Raji (cell line): ENCODE data around the gene KRCC1.

ENCODE experiments used
- POLR2A ChIP-seq: IDR thresholded peaks from 2 replicates; pipeline ENCODE4 v1.6.1; 2011; ENCODE audit warnings: low read depth, low read length, control low read depth; ENCODE audit not compliant: insufficient read depth

KRCC1 gene

DNA sequence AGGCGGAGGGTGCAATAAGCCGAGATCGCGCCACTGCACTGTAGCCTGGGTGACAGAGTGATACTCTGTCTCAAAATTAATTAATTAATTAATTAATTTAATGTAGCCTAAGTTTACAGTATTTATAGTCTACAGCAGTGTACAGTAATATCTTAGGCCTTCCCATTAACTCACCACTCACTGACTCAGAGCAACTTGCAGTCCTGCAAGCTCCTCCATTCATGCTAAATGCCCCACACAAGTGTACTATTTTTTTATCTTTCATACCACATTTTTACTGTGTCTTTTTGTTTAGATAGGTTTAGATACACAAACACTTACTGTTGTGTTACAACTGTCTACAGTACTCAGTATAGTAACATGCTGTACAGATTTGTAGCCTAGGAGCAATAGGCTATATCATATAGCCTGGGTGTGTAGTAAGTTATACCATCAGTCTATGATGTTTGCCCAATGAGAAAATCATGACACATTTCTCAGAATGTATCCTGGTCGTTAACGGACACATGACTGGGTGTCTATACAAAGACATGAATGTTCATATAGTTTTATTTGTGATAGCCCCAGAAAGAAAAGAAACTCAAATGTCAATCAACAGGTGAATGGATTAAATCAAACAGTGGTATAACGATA is 23.4 kb downstream of the KRCC1 start:
- TF ChIP-seq POLR2A = no peak

DNA sequence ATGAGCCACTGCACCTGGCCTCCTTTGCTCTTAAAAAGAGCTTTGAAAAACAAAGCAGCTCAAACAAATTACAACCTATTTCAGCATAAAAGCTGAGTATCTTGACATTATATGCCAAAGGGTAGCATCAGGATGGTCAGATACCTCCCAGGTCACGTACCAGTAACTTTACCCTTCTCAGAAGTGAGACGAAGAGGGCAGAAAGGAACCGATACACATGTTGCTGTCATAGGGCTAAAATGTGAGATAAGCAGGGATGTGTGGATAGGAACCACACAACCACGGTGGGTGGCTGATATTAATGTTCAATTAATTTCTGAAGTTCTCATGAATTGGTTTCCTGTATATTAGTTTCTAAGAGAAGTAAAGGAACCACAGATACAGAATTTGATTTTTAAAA is 26.7 kb downstream of the KRCC1 start:
- TF ChIP-seq POLR2A = no peak

DNA sequence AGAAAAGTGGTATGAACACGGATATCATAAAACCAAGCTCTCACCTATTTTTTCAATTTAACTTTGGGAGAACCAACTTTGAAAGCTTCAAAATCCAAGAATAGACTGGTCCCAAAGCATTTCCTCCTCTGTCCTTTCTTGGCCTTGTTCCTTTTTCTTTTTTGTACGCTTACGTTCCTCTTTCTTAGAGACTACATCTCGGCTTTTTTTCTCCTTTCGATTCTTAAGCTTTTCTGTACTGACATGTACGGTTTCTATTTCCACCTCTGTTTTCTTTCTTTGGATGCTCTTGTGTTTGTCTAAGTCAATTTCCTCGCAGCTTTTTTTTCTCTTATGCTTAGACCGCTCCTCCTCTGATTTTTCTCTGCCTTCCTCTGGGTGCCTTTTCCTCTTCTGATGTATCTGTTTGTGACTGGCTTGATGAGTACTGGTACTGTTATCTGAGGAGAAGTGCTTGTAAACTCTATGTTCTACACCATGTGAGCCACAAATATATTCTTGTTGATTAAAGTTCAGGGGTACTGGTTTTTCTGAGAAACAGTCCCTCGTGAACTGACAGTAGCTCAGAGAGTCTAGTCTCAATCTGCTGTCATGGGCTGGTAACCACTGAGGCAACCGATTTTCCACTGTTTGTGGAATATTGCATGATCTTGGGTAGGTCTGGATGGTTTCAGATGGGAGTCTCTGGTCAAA is 27.7 kb downstream of the KRCC1 start:
- no peak for TF ChIP-seq POLR2A

DNA sequence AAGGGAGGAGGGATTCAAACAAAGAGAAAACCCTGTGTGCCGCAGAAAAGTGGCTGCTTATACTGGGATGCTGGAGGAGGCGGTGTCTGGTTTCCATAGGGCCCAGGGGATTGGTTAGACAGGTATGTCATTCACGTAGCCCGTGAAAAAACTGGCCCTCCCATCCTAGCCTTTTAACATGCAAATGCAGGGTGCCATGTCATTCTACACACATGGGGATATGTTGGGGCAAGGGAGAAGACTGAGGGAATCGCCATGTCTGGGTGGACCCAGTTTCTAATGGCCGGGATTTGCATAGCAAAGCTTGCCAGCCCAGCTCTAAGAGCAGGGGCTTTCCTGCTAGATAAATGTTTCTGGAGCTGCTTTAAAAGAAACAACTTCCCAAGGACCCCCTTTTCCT is 31.1 kb downstream of the KRCC1 start:
- no peak for TF ChIP-seq POLR2A

DNA sequence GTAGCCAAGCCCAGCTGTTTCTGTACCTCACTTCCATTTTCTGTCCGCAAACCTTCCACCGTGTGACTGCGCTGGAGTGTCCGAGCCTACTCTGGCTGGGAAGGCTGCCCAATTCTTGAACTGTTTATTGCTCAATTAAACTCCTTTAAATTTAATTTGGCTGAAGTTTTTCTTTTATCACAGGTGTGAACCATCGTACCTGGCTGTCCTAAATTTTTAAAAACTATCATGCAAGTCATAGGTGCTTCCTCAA is 33.0 kb downstream of the KRCC1 start:
- TF ChIP-seq POLR2A = no peak

DNA sequence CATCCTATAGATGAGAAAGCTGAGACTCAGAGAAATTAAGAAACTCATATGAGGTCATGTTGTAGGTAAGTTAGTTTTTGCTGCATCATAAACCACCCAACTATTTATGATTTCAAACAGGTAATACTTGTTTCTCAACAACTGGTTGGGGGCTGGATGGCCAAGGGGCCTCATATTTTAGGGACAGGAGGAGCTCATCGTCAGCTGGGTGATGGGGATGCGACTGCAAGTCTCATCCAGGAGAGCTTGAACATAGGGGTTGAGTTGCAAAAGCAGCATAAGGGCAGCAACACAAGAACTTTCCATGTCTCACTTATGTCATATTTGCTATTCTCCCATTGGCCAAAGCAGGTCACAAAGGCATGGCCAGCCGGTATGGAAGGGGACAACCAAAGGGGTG is 35.6 kb downstream of the KRCC1 start:
- no peak for TF ChIP-seq POLR2A

DNA sequence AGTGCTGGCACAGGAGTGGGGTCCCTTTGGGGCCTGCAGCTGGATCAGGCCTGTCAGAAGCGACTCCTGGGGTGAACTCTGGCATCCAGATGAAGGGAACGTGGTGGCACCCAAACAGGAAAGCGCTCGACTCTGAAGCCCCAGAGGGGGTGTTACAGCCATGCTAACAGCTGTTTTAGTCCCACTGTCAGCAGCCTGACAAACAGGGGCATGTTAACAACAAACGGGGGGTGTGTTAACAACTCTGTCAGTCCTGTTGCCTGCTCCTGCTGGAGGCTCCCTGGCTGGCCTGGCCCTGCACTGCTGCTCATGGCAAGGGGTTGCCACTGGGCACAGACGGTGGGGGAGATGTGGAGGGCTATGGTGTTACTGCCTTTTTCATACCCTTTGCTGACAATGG is 36.7 kb downstream of the KRCC1 start:
- no peak for TF ChIP-seq POLR2A

DNA sequence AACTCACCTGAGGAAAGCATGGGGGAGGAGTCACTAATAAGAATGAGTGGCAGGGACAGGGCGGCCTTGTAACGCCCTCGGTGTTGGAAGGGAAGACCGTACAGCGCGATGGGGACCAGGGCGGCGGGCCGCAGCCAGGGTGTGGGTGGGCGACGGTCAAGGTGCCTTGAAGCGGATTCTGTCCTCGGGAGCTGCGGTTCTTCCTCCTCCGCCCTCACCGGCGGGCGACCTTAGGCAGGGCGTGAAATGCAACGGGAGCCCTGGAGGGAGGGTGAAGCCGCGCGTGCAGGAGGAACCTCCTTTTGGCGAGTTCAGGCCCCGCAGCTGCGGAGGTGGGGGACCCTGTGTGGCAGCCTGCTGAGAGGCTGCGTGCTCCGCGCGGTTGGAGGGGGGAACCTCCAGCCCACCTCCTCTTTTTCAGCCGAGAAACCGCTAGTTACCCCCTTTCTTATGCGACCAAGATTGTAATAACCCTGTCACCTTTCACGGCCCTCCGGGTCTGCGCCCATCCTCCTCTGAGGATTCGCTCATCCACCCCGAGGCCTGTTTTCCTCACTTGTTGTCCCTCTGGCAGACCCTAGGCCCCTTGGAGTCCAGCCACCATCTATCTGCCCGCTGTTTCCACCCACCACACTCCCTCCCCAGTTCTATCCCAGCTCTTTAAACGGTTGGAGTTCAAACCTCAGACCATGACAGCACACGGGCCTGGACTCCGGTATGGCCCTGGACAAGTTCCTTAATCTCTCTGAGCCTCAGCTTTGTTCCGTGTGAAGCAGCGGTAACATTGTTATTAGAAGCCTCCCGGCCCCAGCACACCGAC is 38.4 kb downstream of the KRCC1 start:
- TF ChIP-seq POLR2A = no peak

DNA sequence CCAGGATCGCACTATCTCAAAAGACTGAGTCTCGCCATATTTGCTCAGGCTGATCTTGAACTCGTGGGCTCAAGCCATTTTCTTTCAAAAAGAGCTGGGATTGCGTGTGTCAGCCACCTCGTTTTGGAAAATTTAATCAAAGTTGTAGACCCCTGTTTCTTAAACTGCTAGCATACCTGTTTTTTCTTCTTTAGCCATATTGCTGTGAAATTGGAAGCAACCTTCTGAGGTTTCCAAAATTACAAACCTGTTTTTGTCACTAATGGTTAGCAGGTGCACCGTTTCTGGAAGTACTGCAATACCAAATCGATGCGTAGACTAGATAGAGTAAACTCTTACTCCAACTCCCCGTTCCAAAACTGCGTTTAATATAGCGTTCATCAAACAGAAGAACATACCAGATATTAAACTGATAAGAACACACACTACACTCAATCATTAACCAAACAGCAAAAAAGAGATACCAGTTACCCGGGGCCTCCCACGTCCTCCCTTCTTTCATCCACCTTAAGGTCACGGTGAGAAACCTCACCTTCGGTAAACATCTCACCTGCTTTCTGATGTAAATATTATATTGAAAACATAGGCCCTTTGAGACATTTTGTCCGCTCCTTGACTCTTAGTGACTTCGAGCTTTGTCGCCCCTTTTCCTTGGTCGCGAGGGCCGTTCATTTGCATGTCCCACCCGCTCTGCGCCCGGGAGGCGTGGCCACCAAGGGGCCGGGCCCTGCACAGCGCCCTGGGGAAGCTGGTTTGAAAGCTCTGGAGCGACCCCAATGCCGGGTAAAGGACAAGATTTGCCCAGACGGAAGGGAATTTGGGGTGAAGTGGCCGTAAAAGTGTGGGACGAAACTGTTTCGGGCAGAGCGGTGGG is 39.3 kb downstream of the KRCC1 start, which contains the start of gene RNU2-63P:
RNU2-63P (minus strand) TSS at position 462 of the 874 bp plus-strand sequence.
- peak; percentile 99 for TF ChIP-seq POLR2A

DNA sequence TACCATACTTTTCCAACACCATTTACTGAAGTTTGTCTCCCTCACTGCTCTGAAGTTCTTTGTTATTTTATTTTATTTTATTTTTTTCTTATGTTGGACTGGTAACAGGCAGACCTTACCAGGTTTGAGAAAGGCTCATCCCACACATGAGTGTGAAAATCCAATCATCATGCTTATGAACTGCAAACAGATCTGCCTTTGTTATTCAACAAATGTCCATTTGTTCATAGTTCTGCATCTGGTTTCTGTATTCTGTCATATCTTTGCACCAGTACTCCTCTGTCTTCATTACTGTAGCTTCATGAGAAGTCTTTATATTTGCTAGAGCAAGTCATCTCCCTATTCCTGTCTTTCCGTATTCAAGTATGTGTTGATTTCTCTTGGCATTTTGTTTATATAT is 44.6 kb downstream of the KRCC1 start:
- no peak for TF ChIP-seq POLR2A

DNA sequence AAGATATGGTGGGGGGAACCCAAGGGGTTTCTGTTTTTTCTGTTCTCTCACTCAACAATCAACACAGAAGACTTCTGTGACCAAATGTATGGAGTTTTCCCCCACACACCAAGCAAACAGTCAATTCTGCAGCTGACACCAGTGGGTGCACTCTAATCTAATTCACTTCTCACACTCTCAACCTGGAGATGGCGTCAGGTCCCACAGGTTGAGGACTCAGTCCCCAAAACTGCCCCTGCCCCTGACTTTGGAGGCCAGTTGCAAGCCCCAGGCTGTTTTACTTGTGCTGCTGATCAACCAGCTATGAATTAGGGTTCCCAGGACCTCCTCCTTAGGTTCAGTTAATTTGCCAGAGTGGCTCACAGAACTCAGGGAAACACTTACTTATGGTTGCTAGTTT is 45.4 kb downstream of the KRCC1 start:
- no peak for TF ChIP-seq POLR2A

DNA sequence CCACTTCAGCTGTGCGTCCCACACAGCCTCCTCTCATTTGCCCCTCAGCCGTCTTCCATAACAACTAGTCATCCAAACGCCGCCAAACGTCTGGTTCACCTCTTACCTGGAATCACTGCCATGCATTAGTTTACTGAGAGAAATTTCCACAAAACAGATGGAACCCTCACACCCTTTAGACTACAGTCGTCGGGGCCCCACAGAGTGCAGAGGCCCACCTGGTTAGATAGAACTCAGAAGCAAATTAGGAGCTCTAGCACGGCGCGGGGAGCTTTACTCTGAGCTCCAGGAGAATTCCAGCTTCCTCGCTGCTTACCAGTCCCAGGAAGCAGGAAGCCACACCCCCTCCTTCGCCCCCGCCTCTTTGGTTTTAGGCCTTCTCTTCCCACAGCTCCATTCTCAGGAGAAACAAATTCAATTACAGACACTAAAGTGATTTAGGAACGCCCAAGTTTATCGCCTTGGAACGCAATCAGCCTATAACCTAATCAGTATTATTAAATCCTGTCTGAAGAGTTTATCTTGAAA is 48.6 kb downstream of the KRCC1 start:
- TF ChIP-seq POLR2A = no peak

DNA sequence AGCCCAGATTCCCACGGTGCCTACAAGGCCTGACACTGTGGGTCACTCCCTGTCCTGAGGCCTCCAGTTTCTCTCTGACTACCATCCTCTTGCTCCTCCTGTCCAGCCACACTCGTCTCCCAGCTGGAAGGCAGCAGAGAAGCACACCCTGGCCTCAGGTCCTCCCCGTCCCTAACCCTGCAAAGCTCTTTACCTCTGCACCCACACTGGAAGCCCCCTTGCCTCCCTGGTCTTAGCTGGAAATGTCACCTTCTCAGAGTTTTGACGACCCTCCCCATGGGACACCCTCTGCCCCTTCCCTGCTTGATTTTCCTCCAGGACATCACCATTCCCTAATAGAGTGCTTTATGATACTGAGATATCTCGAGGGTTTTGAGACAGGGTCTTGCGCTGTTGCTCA is 49.8 kb downstream of the KRCC1 start:
- no peak for TF ChIP-seq POLR2A

DNA sequence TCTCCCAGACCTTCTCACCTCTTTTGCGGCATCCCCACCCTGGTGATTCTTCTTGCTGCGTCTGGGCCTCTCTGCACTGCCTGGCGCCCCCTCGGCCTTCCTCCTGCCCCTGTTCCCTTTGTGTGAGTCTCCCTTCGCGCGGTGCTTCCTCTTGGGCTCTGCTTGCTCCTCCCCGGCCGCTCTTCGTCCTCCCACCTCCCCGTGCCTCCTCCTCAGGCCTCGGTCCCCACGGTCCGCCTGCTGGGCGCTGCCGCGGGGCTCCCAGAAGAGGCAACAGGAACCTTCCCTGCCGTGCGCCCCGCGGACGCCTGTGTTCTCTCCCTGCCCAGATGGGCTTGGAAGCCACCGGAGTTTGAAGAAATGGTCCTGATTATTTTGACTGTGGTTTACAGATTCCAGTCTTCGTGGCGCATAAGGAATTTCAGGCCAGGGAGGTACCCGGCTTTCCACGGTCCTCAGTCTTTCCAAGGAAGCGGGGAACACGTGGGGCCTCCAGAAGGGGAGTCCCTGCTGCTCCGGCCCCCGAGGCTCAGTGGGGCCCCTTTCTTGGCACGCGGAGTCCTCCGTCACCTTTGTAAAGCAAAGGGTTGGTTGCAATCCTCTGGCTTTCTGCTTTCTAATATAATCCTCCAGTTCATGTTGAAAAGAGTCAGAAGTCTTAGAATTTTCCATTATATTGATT is 52.4 kb downstream of the KRCC1 start:
- no peak for TF ChIP-seq POLR2A

DNA sequence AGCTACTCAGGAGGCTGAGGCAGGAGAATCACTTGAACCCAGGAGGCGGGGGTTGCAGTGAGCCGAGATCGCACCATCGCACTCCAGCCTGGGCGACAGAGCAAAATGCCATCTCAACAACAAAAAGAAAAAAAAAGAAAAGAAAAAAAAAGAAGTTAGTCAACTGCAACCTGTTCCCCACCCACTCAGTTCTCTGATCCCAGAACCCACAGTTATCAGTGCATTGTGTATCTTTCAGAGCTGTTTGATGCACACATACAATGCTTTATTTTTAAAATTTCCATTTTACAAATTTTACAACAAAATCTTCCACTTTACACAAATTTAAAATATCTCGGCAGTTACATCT is 53.2 kb downstream of the KRCC1 start:
- no peak for TF ChIP-seq POLR2A
